SH-SY5Y (cell line): ENCODE measurements around the gene GHR.

ENCODE experiments used
- GATA2 ChIP-seq: IDR thresholded peaks from 2 replicates; pipeline ENCODE4 v1.6.1; 2011; ENCODE audit warnings: mild to moderate bottlenecking, low read depth, low read length
- GATA3 ChIP-seq: IDR thresholded peaks from 2 replicates; pipeline ENCODE4 v1.6.1; 2011; ENCODE audit warnings: low read depth, mild to moderate bottlenecking, low read length, moderate library complexity

DNA sequence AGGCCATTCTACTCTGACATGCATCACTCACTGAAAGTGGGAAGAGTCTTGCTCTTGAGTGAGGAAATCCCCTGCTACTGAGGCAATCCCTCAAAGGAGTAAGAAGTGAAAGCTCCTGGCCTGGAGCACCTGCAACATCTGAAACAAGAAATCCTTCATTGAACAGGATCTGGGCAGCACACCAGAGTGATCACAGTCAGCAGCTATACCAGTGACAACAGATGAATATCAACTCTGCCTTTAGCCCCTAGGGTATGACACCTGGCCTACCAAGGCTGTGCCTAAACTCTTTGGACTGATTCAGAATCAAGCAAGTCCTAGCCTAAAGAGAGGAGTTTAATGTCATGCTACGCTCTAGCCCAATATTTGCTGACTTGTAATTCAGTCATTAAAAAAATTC, 177.2 kb downstream of the GHR start:
- TF ChIP-seq GATA2 (no peak), GATA3 (no peak)
